GM12874 (cell line): ENCODE measurements around the gene DMKN.

Source experiments
- CTCF ChIP-seq: IDR thresholded peaks from 2 replicates; pipeline ENCODE4 v1.5.1; 2011; ENCODE audit warnings: low read depth, mild to moderate bottlenecking, control low read depth, low read length, moderate library complexity; ENCODE audit not compliant: insufficient read depth

Gene DMKN

DNA sequence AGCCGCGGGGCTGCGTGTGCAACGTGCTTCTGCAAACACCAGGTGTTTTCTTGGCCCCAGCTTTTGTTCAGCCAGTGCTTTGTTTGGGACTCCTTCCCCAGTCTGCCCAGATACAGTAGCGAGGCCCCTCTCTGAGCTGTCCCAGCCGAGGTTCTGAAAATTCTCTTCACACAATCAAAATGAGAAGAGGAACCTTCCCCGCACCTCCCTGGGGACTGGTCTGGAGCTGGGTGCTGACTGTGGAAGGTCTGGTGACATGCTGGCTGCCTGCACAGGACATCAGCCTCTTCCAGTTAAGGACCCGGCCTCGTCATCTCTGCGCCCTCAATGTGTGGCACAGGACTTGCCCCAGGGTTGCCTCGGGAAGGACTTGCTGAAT is 45.8 kb upstream of the DMKN start:
- no peak for TF ChIP-seq CTCF

DNA sequence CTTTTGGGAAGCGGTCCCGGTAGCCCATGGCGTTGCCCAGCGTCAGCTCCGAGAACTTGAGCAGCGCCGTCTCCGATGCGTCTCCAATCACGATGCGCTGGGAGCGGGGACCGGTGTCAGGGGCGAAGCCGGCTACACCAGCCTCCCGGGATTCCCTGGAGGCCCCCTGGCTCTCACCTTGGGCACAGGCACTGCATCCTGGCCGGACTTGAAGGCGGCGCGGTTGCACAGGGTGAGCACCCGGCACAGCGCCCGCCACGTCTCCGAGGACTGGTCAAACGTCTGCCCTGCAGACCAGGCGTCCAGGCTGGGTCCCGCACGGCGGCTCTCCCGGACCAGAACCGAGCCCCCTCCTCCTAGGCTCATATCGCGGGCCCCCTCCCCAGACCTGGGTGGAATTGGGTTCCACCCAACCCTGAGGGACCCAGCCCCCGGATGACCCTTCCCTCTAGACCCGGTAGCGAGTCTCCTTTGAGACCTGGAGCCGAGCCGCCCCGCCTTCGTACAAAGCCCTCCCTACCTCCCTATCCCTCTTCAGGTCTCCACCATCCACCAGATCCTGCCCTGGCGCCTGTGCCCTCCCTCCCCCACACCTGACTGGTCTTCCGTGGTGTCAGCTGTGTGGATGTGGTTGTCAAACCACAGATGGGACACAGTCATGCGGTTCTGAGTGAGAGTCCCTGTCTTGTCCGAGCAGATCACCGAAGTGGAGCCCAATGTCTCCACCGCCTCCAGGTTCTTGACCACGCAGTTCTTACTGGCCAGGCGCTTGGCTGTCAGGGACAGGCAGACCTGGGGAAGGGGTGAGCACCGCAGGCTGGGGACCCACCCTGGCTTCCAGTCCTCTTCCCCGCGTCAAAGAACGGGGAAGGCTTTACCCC is 45.2 kb upstream of the DMKN start:
- TF ChIP-seq CTCF: no peak

- 0 out of 2 replicates have a peak, but pooled peaks have one; percentile 4 for TF ChIP-seq CTCF
These were observed 44.3 kb upstream of the DMKN start for GRCh38 chr19:35557539-35558399.

GRCh38 chr19:35556846-35557538 is 43.5 kb upstream of the DMKN start:
- TF ChIP-seq CTCF: no peak

GRCh38 chr19:35556025-35556590 is 42.7 kb upstream of the DMKN start:
- no peak for TF ChIP-seq CTCF

DNA sequence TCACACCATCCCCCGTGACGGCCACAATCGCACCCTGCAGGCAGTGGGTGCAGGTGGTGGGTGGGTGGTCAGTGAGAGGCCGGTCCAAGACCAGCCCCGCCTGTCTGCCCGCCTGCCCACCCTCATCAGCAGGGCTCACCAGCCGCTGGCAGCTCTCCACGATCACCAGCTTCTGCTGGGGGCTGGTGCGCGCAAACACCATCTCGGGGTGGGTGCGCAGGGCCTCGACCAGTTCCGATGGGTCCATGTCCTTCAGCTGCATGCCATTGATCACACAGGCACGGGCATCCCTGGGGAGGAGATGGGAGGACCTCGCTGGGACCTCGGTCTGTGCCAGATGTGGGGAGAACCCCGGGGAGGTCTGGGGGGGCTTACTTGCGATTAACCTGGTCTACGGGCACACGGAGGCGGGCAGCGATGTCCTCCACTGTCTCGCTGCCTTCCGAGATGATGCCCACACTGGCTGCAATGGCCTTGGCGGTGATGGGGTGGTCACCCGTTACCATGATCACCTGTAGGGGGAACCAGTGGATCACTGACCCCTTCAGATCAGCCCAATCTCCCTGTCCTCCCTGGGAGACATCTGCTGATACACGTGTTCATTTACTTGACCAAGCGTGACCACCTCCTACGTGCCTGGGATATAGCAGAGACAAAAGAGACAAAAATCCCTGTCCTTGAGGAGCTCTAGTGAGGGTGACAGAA is 42.0 kb upstream of the DMKN start:
- peak; percentile 24; the same call in 1 of the 2 replicates for TF ChIP-seq CTCF
